K562 (cell line): ENCODE measurements around the gene PLCB4. TPM values are rescaled to one million over a fixed set of nuclear protein-coding genes. Genes with fewer than 3 reads are reported as not detected.

ENCODE experiments used
- MTF1 ChIP-seq: fragments of 250-450 bp; sonication (Bioruptor Pico); IDR thresholded peaks from 2 replicates; pipeline ENCODE4 v1.9.0; 2021; ENCODE audit warnings: moderate library complexity, mild to moderate bottlenecking, inconsistent platforms, borderline replicate concordance
- polyA plus RNA-seq, 8 experiments: library from polyadenylated mRNA; depleted of rRNA in 4 of 8; stranded (reverse) in 5 of 8; unstranded in 3 of 8; fragments of >200 nt; fragmentation: Nextera tagmentation in 2 of 8; fragmentation: Illumina TruSeq in 1 of 8; extraction: Ambion mirVana in 2 of 8; extraction: Trizol in 1 of 8; gene quantifications; 2 replicates each; pipeline versions ENCODE4 v1.2.1 to v1.2.3, GENCODE V29; 2011 to 2014; ENCODE audit warnings: inconsistent platforms in 1 of 8, missing spikeins in 1 of 8
- total RNA-seq, 7 experiments: library from RNA; depleted of rRNA in 6 of 7; stranded (reverse); fragments of >200 nt in 6 of 7; fragmentation: Illumina TruSeq in 2 of 7; extraction: Trizol in 2 of 7; gene quantifications; 2 replicates each; pipeline versions ENCODE4 v1.2.1 to v1.2.3, GENCODE V29; 2011 to 2021; ENCODE audit warnings: low replicate concordance in 1 of 7
- TF ChIP-seq, protein P1 (sequence below), 2 experiments: fragments of 450-650 bp in 1 of 2; sonication (generic) in 1 of 2; formaldehyde crosslinking in 1 of 2; IDR thresholded peaks; 2 replicates each; pipeline versions ENCODE4 v1.7.1 to v1.9.0; 2016 to 2022; ENCODE audit warnings: inconsistent platforms in 1 of 2, mild to moderate bottlenecking in 1 of 2, missing genetic modification reagents in 1 of 2
- TF ChIP-seq, protein P2 (sequence below): fragments of 250-450 bp; sonication (Bioruptor Pico); IDR thresholded peaks from 2 replicates; pipeline ENCODE4 v1.5.0; 2021

The PLCB4 gene
- total and polyA plus RNA-seq, 9 of the 15 experiments (the other 6 are each of a cell fraction or from before 2014, with no cell fraction given): 0.20 to 2.9 (median 0.52) TPM

DNA sequence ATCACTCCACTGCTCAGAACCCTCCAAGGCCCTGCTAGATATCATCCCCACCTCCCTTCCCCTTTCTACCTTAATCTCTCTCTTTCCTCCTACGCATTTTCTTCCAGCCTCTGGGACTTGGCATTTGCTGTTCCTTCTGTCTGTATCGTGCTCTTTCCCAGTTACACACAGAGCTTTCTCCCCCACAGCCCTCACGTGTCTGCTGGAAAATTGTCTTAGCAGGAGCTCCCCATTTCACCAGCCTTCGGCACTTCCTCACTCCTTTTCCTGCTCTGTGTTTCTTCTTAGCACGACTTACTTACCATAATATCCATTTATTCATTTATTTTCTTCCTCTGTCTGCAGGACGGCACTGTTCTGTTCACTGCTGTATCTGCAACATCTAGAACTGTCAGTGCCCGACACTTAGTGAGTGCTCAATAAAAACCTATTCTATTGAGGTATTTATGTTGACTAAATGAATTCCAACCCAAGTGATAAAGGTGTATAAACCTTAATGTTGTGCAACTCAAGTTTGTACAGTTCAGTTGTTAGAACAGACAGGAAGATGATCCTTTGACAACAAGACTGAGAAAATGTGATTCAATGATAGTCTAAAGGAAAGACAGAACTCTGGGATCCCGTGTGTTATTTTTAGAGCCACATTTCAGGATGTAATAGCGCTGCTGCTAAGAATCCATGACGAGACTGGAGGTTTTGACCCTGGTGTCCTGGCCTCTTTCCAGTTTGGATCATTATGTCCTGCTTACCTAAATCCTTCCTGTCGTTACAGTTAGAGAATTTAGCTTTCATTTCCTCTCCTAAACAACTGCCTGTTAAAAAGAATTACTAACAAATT lies 275.4 kb downstream of the PLCB4 start (continued):
- TF ChIP-seq, protein P1, sequence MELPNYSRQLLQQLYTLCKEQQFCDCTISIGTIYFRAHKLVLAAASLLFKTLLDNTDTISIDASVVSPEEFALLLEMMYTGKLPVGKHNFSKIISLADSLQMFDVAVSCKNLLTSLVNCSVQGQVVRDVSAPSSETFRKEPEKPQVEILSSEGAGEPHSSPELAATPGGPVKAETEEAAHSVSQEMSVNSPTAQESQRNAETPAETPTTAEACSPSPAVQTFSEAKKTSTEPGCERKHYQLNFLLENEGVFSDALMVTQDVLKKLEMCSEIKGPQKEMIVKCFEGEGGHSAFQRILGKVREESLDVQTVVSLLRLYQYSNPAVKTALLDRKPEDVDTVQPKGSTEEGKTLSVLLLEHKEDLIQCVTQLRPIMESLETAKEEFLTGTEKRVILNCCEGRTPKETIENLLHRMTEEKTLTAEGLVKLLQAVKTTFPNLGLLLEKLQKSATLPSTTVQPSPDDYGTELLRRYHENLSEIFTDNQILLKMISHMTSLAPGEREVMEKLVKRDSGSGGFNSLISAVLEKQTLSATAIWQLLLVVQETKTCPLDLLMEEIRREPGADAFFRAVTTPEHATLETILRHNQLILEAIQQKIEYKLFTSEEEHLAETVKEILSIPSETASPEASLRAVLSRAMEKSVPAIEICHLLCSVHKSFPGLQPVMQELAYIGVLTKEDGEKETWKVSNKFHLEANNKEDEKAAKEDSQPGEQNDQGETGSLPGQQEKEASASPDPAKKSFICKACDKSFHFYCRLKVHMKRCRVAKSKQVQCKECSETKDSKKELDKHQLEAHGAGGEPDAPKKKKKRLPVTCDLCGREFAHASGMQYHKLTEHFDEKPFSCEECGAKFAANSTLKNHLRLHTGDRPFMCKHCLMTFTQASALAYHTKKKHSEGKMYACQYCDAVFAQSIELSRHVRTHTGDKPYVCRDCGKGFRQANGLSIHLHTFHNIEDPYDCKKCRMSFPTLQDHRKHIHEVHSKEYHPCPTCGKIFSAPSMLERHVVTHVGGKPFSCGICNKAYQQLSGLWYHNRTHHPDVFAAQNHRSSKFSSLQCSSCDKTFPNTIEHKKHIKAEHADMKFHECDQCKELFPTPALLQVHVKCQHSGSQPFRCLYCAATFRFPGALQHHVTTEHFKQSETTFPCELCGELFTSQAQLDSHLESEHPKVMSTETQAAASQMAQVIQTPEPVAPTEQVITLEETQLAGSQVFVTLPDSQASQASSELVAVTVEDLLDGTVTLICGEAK (IDR thresholded peaks at IDR 0.05): no peak
- TF ChIP-seq, protein P1 (CRISPR knock-in tag; IDR thresholded peaks at IDR 0.05): no peak
- no peak for TF ChIP-seq MTF1 (CRISPR knock-in tag)
- TF ChIP-seq, protein P2, sequence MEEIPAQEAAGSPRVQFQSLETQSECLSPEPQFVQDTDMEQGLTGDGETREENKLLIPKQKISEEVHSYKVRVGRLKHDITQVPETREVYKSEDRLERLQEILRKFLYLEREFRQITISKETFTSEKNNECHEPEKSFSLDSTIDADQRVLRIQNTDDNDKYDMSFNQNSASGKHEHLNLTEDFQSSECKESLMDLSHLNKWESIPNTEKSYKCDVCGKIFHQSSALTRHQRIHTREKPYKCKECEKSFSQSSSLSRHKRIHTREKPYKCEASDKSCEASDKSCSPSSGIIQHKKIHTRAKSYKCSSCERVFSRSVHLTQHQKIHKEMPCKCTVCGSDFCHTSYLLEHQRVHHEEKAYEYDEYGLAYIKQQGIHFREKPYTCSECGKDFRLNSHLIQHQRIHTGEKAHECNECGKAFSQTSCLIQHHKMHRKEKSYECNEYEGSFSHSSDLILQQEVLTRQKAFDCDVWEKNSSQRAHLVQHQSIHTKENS (CRISPR knock-in tag): no peak
